ENCODE data around the gene RAB31.

DNA sequence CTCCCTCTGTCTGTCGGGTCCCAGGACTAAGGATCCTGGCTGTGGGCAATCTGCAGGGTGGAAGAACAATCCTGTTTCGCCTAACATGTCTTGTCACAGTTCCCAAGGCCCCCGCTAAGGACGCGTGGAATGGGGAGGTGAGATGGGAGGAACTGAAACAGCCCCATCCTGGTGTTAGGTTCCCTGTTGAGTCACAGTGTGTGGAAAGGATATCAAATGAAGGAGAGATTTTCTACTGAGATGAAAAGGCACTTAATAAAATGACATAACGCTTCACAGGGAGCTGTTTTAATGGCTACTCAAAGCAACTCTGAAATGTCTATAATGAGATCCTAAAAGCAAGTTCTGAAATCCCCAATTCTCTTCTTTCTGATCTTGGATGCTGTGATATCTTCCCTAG, 52.5 kb downstream of the RAB31 start:
- TF ChIP-seq, protein P1, sequence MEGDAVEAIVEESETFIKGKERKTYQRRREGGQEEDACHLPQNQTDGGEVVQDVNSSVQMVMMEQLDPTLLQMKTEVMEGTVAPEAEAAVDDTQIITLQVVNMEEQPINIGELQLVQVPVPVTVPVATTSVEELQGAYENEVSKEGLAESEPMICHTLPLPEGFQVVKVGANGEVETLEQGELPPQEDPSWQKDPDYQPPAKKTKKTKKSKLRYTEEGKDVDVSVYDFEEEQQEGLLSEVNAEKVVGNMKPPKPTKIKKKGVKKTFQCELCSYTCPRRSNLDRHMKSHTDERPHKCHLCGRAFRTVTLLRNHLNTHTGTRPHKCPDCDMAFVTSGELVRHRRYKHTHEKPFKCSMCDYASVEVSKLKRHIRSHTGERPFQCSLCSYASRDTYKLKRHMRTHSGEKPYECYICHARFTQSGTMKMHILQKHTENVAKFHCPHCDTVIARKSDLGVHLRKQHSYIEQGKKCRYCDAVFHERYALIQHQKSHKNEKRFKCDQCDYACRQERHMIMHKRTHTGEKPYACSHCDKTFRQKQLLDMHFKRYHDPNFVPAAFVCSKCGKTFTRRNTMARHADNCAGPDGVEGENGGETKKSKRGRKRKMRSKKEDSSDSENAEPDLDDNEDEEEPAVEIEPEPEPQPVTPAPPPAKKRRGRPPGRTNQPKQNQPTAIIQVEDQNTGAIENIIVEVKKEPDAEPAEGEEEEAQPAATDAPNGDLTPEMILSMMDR (IDR thresholded peaks at IDR 0.05) = no peak
- TF ChIP-seq, protein P2, sequence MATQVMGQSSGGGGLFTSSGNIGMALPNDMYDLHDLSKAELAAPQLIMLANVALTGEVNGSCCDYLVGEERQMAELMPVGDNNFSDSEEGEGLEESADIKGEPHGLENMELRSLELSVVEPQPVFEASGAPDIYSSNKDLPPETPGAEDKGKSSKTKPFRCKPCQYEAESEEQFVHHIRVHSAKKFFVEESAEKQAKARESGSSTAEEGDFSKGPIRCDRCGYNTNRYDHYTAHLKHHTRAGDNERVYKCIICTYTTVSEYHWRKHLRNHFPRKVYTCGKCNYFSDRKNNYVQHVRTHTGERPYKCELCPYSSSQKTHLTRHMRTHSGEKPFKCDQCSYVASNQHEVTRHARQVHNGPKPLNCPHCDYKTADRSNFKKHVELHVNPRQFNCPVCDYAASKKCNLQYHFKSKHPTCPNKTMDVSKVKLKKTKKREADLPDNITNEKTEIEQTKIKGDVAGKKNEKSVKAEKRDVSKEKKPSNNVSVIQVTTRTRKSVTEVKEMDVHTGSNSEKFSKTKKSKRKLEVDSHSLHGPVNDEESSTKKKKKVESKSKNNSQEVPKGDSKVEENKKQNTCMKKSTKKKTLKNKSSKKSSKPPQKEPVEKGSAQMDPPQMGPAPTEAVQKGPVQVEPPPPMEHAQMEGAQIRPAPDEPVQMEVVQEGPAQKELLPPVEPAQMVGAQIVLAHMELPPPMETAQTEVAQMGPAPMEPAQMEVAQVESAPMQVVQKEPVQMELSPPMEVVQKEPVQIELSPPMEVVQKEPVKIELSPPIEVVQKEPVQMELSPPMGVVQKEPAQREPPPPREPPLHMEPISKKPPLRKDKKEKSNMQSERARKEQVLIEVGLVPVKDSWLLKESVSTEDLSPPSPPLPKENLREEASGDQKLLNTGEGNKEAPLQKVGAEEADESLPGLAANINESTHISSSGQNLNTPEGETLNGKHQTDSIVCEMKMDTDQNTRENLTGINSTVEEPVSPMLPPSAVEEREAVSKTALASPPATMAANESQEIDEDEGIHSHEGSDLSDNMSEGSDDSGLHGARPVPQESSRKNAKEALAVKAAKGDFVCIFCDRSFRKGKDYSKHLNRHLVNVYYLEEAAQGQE (IDR thresholded peaks at IDR 0.05; ENCODE audit: insufficient read depth in 1 of 2, low read depth in 2 of 2, low read length in 1 of 2) = no peak
- TF ChIP-seq POLR2AphosphoS5 (IDR thresholded peaks at IDR 0.05; ENCODE audit: low read depth, low read length) = no peak
